HK-2 (cell line): Measurements from ENCODE around the gene SLC25A12.

Experiments used
- DNase-seq: peaks from one replicate; pipeline ENCODE4 v3.0.0-alpha.2; 2018; ENCODE audit not compliant: unreplicated experiment

SLC25A12 gene

DNA sequence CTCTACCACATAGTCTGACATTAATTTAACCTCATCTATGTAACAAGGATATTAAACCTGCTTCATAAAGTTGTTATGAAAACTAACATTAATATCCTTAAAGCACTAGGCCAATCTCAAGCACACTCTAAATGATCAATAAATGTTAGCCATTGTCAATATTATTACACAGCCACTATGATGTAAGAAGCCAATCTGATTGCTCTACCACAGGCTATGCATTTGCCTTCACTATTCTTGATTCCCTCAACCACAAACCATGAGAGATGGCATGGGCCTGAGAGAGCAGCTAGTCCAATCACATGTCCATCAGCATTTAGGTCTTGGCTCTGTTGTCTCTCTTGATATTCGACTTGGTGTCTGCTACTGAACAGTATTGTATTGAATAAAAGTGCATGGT lies 4.2 kb downstream of the SLC25A12 start:
- DNase-seq, result no peak

DNA sequence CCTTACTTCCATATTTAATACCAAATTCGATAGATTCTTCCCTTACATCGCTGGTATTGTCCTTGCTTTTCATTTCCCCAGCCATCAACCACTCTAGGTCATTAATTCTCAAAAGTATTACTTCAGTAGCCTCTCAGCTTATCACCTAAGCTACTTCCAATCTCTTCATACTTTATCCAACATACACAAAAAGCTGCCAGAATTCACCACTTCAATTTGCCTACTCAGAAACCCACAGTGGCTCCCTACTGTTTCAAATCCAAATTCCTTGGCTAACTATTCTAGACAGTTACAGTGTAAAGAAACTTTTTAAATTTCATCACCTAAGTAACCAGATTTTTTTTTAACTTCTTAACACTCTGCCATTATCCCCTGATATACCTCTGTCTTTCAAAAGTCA lies 4.7 kb downstream of the SLC25A12 start:
- DNase-seq, result no peak

DNA sequence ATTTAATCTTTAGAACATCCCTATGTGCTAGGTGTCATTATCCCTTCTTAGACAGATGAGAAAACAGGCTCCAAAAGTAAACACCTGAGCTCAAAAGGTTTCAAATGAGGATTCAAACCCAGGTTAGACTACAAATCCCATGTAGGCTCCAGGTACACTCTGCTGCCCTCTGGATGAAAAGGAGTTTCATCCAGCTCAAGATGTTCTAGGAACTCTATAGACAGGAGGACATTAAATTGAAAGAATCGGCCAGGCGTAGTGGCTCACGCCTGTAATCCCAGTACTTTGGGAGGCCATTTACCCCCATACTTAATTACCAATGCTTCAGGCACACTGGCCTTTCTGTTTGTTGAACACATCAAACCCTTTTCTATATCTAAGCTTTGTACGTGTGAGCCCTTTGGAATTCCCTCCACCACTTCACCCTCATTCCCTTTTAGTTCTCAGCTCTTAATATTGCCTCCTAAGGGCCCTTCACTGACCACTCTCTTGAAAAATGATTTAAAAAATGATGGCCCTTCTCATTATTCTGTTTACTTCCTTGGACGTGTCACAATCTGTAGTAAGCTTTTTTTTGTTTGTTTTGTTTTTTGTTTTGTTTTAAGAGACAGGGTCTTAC lies 10.7 kb downstream of the SLC25A12 start:
- DNase-seq, result no peak

DNA sequence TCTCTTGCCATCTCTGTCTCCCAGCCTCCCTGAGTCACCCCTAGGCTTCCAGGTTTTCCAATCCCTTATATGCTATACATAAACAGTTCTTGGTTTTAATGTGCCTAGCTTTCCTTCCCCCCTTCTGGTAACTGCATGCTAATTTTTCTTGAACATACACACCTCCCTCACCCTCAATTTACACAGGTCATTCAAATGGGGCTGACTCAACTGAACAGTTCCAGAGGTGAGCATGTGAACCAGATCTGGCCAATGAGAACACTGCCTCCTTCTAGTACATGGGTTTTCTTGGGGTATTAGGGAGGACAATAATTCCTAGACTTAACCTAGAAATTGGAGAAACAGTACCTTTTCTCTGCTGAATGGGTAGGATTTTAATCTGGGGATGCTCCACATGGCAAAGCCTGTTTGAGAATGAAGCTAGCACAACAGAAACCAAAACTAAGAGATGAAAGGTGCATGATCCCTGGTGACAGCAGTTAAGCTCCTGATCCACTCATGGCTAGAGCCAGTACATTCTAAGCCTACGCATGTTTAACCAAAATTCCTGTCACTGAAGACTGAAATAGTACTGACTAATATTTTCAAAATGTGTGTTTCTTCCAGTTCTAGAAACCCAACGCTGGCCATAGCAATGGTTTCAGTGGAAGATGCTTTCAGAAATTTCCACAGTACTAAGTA lies 11.8 kb downstream of the SLC25A12 start:
- DNase-seq, result no peak

DNA sequence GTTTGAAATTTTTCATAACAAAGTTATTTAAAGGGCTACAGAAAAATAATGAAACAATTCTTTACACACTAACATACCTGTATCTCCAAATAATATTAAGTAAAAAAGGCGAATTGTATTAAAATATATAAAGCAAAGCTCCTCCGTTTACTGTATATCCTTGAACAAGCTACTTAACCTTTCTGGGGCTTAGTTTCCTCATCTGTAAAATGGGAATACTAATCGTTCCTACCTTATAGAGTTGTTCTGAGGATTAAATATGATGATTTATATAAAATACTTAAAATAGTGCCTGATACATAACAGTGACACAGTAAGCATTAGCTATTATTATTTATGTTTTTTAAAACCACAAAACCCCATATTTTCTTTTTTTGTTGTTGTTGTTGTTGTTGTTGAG lies 13.3 kb downstream of the SLC25A12 start:
- no peak for DNase-seq

GRCh38 chr2:171879865-171880264 lies 14.2 kb downstream of the SLC25A12 start:
- DNase-seq, result no peak

DNA sequence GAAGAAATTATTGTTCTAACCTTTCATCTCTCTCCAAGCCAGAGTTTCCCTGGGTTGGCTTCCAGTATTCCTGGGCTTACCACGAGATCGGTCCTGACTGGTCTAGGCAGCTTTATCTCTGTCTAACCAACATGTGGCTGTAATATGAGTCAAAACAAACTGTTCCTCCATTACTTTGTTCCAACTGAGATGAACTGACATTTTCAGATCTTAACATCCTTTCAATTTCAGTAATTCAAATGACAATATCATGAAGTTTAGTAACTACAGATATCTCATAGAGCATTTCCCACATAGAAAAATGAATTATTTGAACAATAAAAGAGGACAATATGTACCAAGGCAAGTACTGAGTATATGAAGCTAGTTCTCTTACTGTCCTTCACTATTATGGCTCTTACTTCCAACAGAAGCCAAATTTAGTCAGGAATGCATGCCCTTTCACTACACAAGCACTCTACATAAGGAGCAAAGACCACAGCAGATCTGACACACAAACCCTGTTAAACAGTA lies 15.5 kb downstream of the SLC25A12 start:
- no peak for DNase-seq

DNA sequence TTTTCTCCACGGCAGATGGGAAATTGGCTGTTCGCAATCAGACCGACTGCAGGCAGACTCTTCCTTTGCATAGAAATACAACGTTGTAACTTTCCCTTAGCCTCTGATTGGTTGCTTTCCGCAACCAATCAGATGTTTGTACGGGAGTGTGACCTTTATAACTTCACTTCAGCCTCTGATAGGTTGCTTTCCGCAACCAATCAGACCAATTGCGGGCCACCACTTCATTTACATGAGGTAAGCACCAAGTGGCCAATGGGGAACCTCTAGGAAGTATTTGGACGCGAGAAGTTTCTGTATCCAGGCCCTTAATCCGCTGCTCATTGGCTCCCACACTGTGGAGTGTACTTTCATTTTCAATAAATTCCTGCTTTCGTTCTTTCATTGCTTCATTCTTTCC lies 19.1 kb downstream of the SLC25A12 start:
- no peak for DNase-seq

DNA sequence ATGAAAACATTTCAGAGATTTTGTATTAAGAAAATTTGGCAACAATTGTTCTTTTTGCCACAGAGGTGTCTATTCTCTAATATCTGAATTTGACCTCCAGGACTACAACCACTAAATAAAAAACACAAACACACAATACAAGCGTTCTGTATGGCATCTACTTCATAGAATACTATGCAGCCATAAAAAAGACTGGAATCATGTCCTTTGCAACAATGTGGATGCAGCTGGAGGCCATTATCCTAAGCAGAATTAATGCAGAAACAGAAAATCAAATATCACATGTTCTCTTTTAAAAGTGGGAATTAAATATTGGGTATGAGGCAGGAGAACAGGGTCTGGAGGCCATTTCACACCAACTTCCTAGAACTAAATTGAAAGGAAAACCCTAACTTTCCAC lies 19.5 kb downstream of the SLC25A12 start:
- DNase-seq, result no peak

GRCh38 chr2:171864357-171864985 lies 29.6 kb downstream of the SLC25A12 start:
- no peak for DNase-seq

GRCh38 chr2:171862501-171862900 lies 31.5 kb downstream of the SLC25A12 start:
- no peak for DNase-seq

DNA sequence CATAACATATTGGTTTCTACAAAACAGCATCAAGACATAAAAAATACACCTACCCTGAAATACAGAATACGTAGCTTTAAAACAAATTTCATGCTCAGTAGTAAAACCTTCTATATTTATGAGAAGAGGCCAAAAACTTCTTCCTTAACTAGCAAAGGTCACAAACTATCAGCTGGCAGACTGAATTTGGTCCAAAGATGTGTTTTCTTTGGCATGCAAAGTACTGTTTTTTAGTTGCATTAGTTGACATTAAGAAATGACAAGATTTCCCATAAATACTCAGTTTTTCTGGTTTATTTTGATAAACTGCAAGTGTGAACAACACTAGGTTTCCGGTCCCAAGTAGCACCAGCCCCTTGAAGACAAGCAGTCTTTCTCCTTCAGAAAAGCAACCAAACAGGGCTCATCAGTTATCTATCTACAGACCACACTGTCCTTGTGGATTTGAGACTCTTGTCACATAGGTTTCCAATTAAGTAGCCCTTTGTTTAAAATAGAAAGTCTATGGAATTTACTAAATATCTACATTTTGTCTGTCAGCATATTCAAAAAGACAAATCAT lies 35.6 kb downstream of the SLC25A12 start:
- no peak for DNase-seq

- DNase-seq, result no peak
These were observed 38.6 kb downstream of the SLC25A12 start for GRCh38 chr2:171855401-171855800.

DNA sequence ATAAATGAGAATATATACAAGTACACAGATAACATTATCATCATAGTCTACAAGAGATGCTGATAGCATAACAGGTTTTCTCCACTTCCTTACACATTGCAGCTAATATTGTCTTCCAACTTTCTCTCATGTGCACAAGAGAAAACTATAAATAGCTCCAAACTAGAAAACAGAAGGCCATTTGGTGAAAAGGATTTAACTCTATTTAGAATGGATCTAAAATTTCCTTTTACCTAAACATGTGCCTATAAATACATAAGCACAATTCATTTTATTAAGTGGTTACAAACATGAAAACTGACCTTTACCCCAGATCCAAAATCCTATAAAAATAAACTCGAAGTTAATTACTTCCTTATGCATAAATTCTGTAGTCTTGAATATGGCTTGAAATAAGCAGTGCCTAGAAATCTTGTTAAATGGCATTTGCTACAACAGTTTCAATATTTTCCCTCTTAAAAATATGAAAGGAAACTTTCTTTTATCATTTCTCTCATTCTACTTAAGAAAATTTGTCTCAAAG lies 41.6 kb downstream of the SLC25A12 start:
- DNase-seq, result no peak

GRCh38 chr2:171847627-171848026 lies 46.4 kb downstream of the SLC25A12 start:
- no peak for DNase-seq

- no peak for DNase-seq
These were observed 47.1 kb downstream of the SLC25A12 start for GRCh38 chr2:171846894-171847293.

GRCh38 chr2:171841996-171842395 lies 52.0 kb downstream of the SLC25A12 start:
- no peak for DNase-seq

GRCh38 chr2:171837736-171838135 lies 56.3 kb downstream of the SLC25A12 start:
- no peak for DNase-seq

- DNase-seq, result no peak
These were observed 57.7 kb downstream of the SLC25A12 start for GRCh38 chr2:171836146-171836910.

- no peak for DNase-seq
These were observed 58.7 kb downstream of the SLC25A12 start for GRCh38 chr2:171835386-171835785.

GRCh38 chr2:171834286-171834685 lies 59.8 kb downstream of the SLC25A12 start:
- no peak for DNase-seq

GRCh38 chr2:171832489-171832888 lies 61.6 kb downstream of the SLC25A12 start:
- no peak for DNase-seq
